GM12878 (cell line): ENCODE data around the gene EHBP1. TPM values are rescaled to one million over a fixed set of nuclear protein-coding genes. Genes with fewer than 3 reads are reported as not detected.

Experiments used
- ATAC-seq: fragments of 200-7000 bp; cut with Tn5 transposase; 3 replicates; pipeline ENCODE4 v1.9.1; 2020; ENCODE audit warnings: mild to moderate bottlenecking, moderate library complexity
- BruUV-seq: library from RNA; stranded (reverse); fragments of 400-500 nt; replicated peaks from 2 replicates; lab custom pipeline; 2021; lab: Mats Ljungman, UMichigan
- CTCF ChIA-PET: fragments of 300-600 bp; sonication (Branson Sonifier 250); formaldehyde crosslinking; extraction: SDS; loops from one replicate; lab custom pipeline; 2021; ENCODE audit warnings: inconsistent platforms; lab: Yijun Ruan, JAX
- POLR2A ChIA-PET: fragments of 350-600 bp; formaldehyde crosslinking; extraction: SDS; loops from one replicate; lab custom pipeline; 2021; ENCODE audit warnings: inconsistent platforms; lab: Charles Lee
- RAD21 ChIA-PET: fragments of 300-600 bp; sonication (Branson Sonifier 250); formaldehyde crosslinking; loops from one replicate; lab custom pipeline; 2023; ENCODE audit warnings: antibody characterized with exemption; ENCODE audit not compliant: unreplicated experiment; lab: Charles Lee
- SMC1A ChIA-PET: fragments of 300-600 bp; sonication (Branson Sonifier 250); formaldehyde crosslinking; loops from one replicate; lab custom pipeline; 2023; ENCODE audit not compliant: unreplicated experiment, uncharacterized antibody; lab: Charles Lee
- DNase-seq: peaks from one replicate; pipeline ENCODE4 v3.0.0-alpha.2; 2011; ENCODE audit warnings: low read depth, low spot score
- FAIRE-seq: peaks from 3 replicates; lab custom pipeline; 2011; peaks lifted over from hg19 to GRCh38; lab: Jason Lieb, UNC
- H2AFZ ChIP-seq: 2 replicates; pipeline ENCODE4 v1.6.0; 2011; ENCODE audit warnings: low read depth, low read length, control low read depth; ENCODE audit not compliant: control insufficient read depth
- H3K27ac ChIP-seq: 2 replicates; pipeline ENCODE4 v1.5.1; 2011; ENCODE audit warnings: control low read depth; ENCODE audit not compliant: control insufficient read depth, insufficient read depth
- H3K27me3 ChIP-seq, 2 experiments: replicated peaks in 1 of 2; 2 replicates each; pipeline versions ENCODE4 v1.6.0 to v1.6.1; 2011; ENCODE audit warnings: low read length in 1 of 2; ENCODE audit not compliant: control insufficient read depth in 2 of 2, insufficient read depth in 2 of 2
- H3K36me3 ChIP-seq, 2 experiments: 2 replicates each; pipeline ENCODE4 v1.5.1; 2011; ENCODE audit warnings: low read length in 1 of 2; ENCODE audit not compliant: control insufficient read depth in 2 of 2, insufficient read depth in 2 of 2
- H3K4me1 ChIP-seq: 2 replicates; pipeline ENCODE4 v1.6.1; 2011; ENCODE audit warnings: mild to moderate bottlenecking, low read length, moderate library complexity, mixed read lengths; ENCODE audit not compliant: control insufficient read depth, insufficient read depth
- H3K4me2 ChIP-seq: 2 replicates; pipeline ENCODE4 v1.6.0; 2011; ENCODE audit warnings: control low read depth; ENCODE audit not compliant: control insufficient read depth, insufficient read depth
- H3K4me3 ChIP-seq: fragments of 200-600 bp; sonication (generic); 2 replicates; pipeline ENCODE4 v1.5.1; 2016
- H3K79me2 ChIP-seq: 2 replicates; pipeline ENCODE4 v1.6.0; 2011; ENCODE audit warnings: low read length; ENCODE audit not compliant: control insufficient read depth, insufficient read depth
- H3K9ac ChIP-seq: 2 replicates; pipeline ENCODE4 v1.8.0; 2011; ENCODE audit warnings: low read length, control low read depth, mixed read lengths; ENCODE audit not compliant: control insufficient read depth, insufficient read depth
- H3K9me3 ChIP-seq: replicated peaks from 3 replicates; pipeline ENCODE4 v1.5.1; 2011; ENCODE audit warnings: mild to moderate bottlenecking, low read length; ENCODE audit not compliant: control insufficient read depth, insufficient read depth
- H4K20me1 ChIP-seq: 2 replicates; pipeline ENCODE4 v1.6.0; 2011; ENCODE audit not compliant: control insufficient read depth, insufficient read depth
- EED ChIP-seq: sonication (generic); IDR thresholded peaks from 2 replicates; pipeline ENCODE4 v1.6.1; 2016; ENCODE audit warnings: antibody characterized with exemption, low read depth
- EP300 ChIP-seq, 2 experiments: fragments of 150-350 bp in 1 of 2; IDR thresholded peaks; 2 replicates each; pipeline ENCODE4 v1.6.1; 2011 to 2012; ENCODE audit warnings: low read depth in 2 of 2, low read length in 2 of 2, borderline replicate concordance in 1 of 2, improper control_type of control experiment in 1 of 2, inconsistent platforms in 1 of 2; ENCODE audit not compliant: control insufficient read depth in 1 of 2
- HDGF ChIP-seq: fragments of 450-650 bp; IDR thresholded peaks from 2 replicates; pipeline ENCODE4 v1.6.1; 2016; ENCODE audit warnings: antibody characterized with exemption
- IKZF1 ChIP-seq: fragments of 450-650 bp; conservative IDR thresholded peaks from 2 replicates; pipeline ENCODE4 v1.6.1; 2017; ENCODE audit warnings: antibody characterized with exemption, mild to moderate bottlenecking
- IRF3 ChIP-seq: fragments of 450-650 bp; IDR thresholded peaks from 2 replicates; pipeline ENCODE4 v1.6.1; 2014; ENCODE audit warnings: mild to moderate bottlenecking
- JUNB ChIP-seq: IDR thresholded peaks from 2 replicates; pipeline ENCODE4 v1.6.1; 2016; ENCODE audit warnings: antibody characterized with exemption, mild to moderate bottlenecking
- POLR2AphosphoS5 ChIP-seq: IDR thresholded peaks from 2 replicates; pipeline ENCODE4 v1.6.1; 2011; ENCODE audit warnings: mild to moderate bottlenecking, low read length, inconsistent platforms
- RAD51 ChIP-seq: fragments of 450-650 bp; IDR thresholded peaks from 2 replicates; pipeline ENCODE4 v1.6.1; 2016; ENCODE audit warnings: moderate library complexity, mild to moderate bottlenecking, inconsistent platforms
- SMAD1 ChIP-seq: fragments of 450-650 bp; IDR thresholded peaks from 2 replicates; pipeline ENCODE4 v1.6.1; 2018; ENCODE audit warnings: mild to moderate bottlenecking, low read depth; ENCODE audit not compliant: partially characterized antibody
- TCF3 ChIP-seq: IDR thresholded peaks from 2 replicates; pipeline ENCODE4 v1.6.1; 2012; ENCODE audit warnings: low read depth, mild to moderate bottlenecking, low read length, borderline replicate concordance; ENCODE audit not compliant: insufficient read depth
- YY1 ChIP-seq: IDR thresholded peaks from 2 replicates; pipeline ENCODE4 v1.6.1; 2011; ENCODE audit warnings: low read depth, mild to moderate bottlenecking, low read length
- ZNF622 ChIP-seq: fragments of 450-650 bp; IDR thresholded peaks from 2 replicates; pipeline ENCODE4 v1.6.1; 2017; ENCODE audit warnings: mild to moderate bottlenecking, inconsistent platforms
- WGBS: methylation state at CpG from one replicate; pipeline ENCODE4 v1.1.6; 2016; ENCODE audit warnings: low lambda C conversion rate; ENCODE audit not compliant: insufficient replicate concordance, insufficient coverage; ENCODE audit errors: missing lambda C conversion rate; 5-methylcytosine and 5-hydroxymethylcytosine counted together
- in situ Hi-C: fragments of 300-500 bp; cut with MboI; formaldehyde crosslinking; loops from 9 replicates; pipeline ENCODE4 v1.14.3; 2018; ENCODE audit warnings: mixed read lengths
- intact Hi-C: fragments of 100-400 bp; cut with micrococcal nuclease; formaldehyde crosslinking; loops from one replicate; pipeline ENCODE4 v1.14.2; 2022; ENCODE audit not compliant: unreplicated experiment
- polyA plus RNA-seq, 11 experiments: library from polyadenylated mRNA; depleted of rRNA in 4 of 11; unstranded in 6 of 11; stranded (reverse) in 5 of 11; fragments of >200 nt; fragmentation: Nextera tagmentation in 4 of 11; fragmentation: Illumina TruSeq in 1 of 11; extraction: Ambion mirVana in 4 of 11; extraction: Trizol in 1 of 11; gene quantifications; 1 replicate in 1 of 11; 2 replicates in 10 of 11; pipeline versions ENCODE4 v1.2.1 to v1.2.3, GENCODE V29; 2011 to 2016; ENCODE audit warnings: inconsistent platforms in 2 of 11, missing spikeins in 2 of 11, low read depth in 1 of 11
- total RNA-seq, 4 experiments: library from RNA; depleted of rRNA in 3 of 4; stranded (reverse); fragments of >200 nt in 3 of 4; fragmentation: Illumina TruSeq in 1 of 4; extraction: Trizol in 1 of 4; gene quantifications; 2 replicates each; pipeline versions ENCODE4 v1.2.1 to v1.2.3, GENCODE V29; 2013 to 2021
- TF ChIP-seq, protein P1 (sequence below): fragments of 450-650 bp; IDR thresholded peaks from 2 replicates; pipeline ENCODE4 v1.6.1; 2017; ENCODE audit warnings: mild to moderate bottlenecking

Gene EHBP1
- total and polyA plus RNA-seq, 10 of the 15 experiments (the other 5 are each of a cell fraction or from before 2014, with no cell fraction given) = 5.7 to 26.1 (median 13.6) TPM

GRCh38 chr2:62658891-62659290 is 46.6 kb upstream of the EHBP1 start:
- Histone ChIP-seq H3K79me2 (no peaks in the 10 kb centered on the region), H3K9ac (no peak overlapping the region), H4K20me1 (no peaks in the 10 kb centered on the region), H2AFZ (no peak overlapping the region), H3K4me3 (no peak overlapping the region), H3K4me1 (peaks cover 34% of the 10 kb centered on the region), H3K4me2 (no peak overlapping the region), H3K27ac (no peak overlapping the region), H3K27me3 (no peaks in the 10 kb centered on the region), H3K9me3 (no peaks in the 10 kb centered on the region), H3K36me3 (no peaks in the 10 kb centered on the region)
- WGBS = 100% methylated on average over 2 of the region's 2 CpGs
- no peak for DNase-seq
- SMC1A ChIA-PET = interaction anchor here (1.2 to 2.5 kb wide), 4 partner anchors 42 to 201 kb away, joined by 3 to 9 read pairs (median 4); no protein-coding TSS in a partner anchor
- FAIRE-seq = no peak
- RAD21 ChIA-PET = interaction anchor here (0.6 kb wide), 1 partner anchor 260 kb away, joined by 5 read pairs; no protein-coding TSS in a partner anchor
- BruUV-seq = no TSS peak
- CTCF ChIA-PET = interaction anchor here (1.1 kb wide), 1 partner anchor 117 kb away, joined by 3 read pairs; no protein-coding TSS in a partner anchor
- POLR2A ChIA-PET = interaction anchor here (0.9 to 1.1 kb wide), 2 partner anchors 39 to 87 kb away, joined by 3 read pairs; no protein-coding TSS in a partner anchor
- no peak for ATAC-seq
- TF ChIP-seq YY1 (no peak), ZNF622 (no peak), EP300 (IDR thresholded peaks at IDR 0.05; ENCODE audit: borderline replicate concordance in 1 of 2, control insufficient read depth in 1 of 2, low read depth in 2 of 2, low read length in 2 of 2) (no peak), IKZF1 (no peak), JUNB (no peak), HDGF (no peak), SMAD1 (no peak), RAD51 (no peak), IRF3 (no peak), POLR2AphosphoS5 (no peak), TCF3 (no peak), EED (no peak)
- TF ChIP-seq, protein P1, sequence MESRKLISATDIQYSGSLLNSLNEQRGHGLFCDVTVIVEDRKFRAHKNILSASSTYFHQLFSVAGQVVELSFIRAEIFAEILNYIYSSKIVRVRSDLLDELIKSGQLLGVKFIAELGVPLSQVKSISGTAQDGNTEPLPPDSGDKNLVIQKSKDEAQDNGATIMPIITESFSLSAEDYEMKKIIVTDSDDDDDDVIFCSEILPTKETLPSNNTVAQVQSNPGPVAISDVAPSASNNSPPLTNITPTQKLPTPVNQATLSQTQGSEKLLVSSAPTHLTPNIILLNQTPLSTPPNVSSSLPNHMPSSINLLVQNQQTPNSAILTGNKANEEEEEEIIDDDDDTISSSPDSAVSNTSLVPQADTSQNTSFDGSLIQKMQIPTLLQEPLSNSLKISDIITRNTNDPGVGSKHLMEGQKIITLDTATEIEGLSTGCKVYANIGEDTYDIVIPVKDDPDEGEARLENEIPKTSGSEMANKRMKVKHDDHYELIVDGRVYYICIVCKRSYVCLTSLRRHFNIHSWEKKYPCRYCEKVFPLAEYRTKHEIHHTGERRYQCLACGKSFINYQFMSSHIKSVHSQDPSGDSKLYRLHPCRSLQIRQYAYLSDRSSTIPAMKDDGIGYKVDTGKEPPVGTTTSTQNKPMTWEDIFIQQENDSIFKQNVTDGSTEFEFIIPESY = no peak
- intact Hi-C loops = no loop called here
- in situ Hi-C loops = no loop called here
